H54 (cell line): Measurements from ENCODE around the gene SCLY.
"Not testable (repeated sequence)": the region's sequence is repeated elsewhere in the genome, so short reads cannot be mapped to it uniquely, and the experiment has no call there.

ENCODE experiments used
- DNase-seq: peaks from one replicate; pipeline ENCODE4 v3.0.0; 2011; ENCODE audit warnings: low spot score, mixed read lengths; ENCODE audit not compliant: insufficient read length
- FAIRE-seq: peaks from 3 replicates; lab custom pipeline; 2011; peaks lifted over from hg19 to GRCh38; lab: Jason Lieb, UNC
- POLR2A ChIP-seq: IDR thresholded peaks from 2 replicates; pipeline ENCODE4 v1.6.1; 2011; ENCODE audit warnings: low read depth, mild to moderate bottlenecking, low read length

The SCLY gene

GRCh38 chr2:238059505-238059904 is 1.3 kb upstream of the SCLY start:
- no peak for DNase-seq
- TF ChIP-seq POLR2A = no peak
- no peak for FAIRE-seq

GRCh38 chr2:238060096-238060541 is 682 bp upstream of the SCLY start:
- FAIRE-seq = no peak
- no peak for TF ChIP-seq POLR2A
- DNase-seq = no peak

- DNase-seq = peak; percentile 66
- no peak for FAIRE-seq
- no peak for TF ChIP-seq POLR2A
Measured at GRCh38 chr2:238061315-238062202, 758 bp downstream of the SCLY start.

- no peak for DNase-seq
- no peak for FAIRE-seq
- no peak for TF ChIP-seq POLR2A
Measured at GRCh38 chr2:238063414-238064189, 2.8 kb downstream of the SCLY start.

GRCh38 chr2:238064376-238064775 is 3.6 kb downstream of the SCLY start:
- TF ChIP-seq POLR2A = no peak
- DNase-seq = no peak
- no peak for FAIRE-seq

DNA sequence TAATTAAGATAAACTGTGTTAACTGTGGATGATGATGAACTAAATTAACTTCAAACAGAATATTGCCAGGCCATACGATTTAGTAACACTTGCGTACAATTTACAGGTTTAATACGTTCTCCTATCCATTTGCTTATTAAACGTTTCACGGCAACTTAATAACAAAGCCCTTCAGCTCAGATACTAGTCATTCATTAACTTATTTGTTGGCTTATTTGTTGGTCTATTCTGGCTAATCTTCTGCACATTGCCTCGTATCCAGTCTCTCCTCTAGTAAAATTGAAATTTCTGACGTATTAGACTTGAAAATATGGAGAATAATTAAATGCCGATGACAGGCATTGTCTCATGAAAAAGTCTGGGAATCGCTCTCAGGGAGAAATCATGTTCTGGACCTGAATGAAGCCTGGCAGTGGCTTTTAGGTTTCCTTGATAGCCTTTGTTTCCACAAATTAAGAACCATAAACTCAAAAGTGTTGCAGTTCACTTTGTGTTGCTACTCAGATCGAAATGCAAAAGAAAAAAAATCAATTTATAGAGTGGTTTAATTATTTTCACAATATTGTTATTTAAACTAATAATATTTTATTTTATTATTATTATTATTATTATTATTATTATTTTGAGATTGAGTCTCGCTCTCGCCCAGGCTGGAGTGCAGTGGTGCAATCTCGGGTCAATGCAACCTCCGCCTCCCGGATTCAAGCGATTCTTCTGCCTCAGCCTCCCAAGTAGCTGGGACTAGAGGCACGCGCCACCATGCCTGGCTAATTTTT is 4.5 kb downstream of the SCLY start:
- TF ChIP-seq POLR2A = no peak
- DNase-seq (no peak), FAIRE-seq (no peak)

GRCh38 chr2:238066218-238066617 is 5.4 kb downstream of the SCLY start:
- no peak for TF ChIP-seq POLR2A
- FAIRE-seq (no peak), DNase-seq (no peak)

- not testable (repeated sequence) for DNase-seq, FAIRE-seq
Measured at GRCh38 chr2:238066718-238067117, 5.9 kb downstream of the SCLY start.

DNA sequence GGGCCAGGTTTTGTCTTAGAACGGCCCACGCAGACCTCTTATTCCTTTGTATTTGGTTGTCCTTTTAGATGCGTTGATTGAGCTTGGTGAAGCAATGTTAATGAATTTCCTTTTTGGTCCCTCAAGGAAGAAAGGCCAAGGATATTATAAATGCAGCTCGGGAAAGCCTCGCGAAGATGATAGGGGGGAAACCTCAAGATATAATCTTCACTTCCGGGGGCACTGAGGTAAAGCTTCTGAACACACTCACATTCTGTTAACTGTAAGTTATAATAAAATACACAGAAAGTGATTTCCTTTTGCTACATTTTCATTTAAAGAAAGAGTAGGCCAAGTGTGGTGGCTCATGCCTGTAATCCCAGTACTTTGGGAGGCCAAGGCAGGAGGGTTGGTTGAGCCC is 7.1 kb downstream of the SCLY start:
- FAIRE-seq = no peak
- no peak for TF ChIP-seq POLR2A
- no peak for DNase-seq

GRCh38 chr2:238069021-238069709 is 8.4 kb downstream of the SCLY start:
- DNase-seq = no peak
- FAIRE-seq = no peak
- TF ChIP-seq POLR2A = no peak

DNA sequence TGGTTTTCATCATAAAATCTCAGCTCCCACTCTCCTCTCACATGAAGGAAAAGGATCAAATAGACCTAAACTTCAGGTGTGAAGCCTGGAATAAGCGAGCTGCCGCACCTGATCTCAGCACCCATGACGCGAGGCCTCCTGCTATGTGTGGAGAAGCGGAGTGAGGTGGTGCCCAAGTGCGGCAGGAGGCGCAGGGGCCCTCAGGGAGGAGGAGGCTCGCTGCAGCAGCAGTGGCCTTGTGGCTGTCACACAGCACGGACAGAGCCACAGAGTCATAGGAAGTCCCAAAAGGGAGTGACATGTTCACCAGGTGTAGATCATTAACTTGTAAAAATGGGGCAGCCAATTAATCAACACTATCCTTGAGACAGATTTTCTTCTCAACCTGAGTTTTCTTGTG is 9.1 kb downstream of the SCLY start:
- FAIRE-seq = no peak

DNA sequence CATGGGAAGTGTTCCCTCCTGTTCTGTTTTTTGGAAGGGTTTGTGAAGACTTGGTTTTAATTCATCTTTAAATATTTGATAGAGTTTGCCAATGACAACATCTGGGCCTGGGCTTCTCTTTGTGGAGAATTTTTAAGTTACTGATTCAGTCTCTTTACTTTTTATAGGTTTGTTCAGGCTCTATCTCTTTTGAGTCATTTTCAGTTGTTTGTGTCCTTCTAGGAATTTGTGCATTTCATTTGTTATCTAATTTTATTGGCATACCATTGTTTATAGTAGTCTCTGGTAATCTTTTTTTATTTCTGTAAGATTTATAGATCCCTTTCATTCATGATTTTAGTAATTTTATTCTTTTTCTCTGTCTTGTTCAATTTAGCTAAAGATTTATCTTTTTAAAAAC is 14.6 kb downstream of the SCLY start:
- DNase-seq = no peak
- TF ChIP-seq POLR2A = no peak
- no peak for FAIRE-seq

More for the DNA sequence above, 9.1 kb downstream of the SCLY start:
- no peak for TF ChIP-seq POLR2A
- DNase-seq = no peak

DNA sequence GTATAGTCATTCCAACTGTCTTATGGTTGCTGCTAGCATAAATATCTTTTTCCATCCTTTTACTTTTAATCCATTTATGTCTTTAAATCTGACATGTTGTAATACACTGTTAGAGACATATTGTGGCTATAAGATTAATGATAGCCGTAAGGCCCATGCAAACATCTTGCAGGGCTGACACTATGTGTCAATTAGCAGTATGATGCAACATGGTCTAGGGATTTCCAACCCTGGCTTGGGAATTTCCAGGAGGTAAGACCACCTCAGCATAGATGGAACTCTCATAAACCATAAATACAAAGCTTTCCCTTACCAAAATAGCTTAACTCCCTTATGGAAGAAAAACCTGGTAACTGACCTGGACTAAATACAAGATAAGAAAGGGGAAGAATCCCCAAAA is 16.5 kb downstream of the SCLY start:
- no peak for TF ChIP-seq POLR2A
- DNase-seq (no peak), FAIRE-seq (no peak)

- no peak for DNase-seq
Measured at GRCh38 chr2:238079874-238080327, 19.1 kb downstream of the SCLY start.

More at GRCh38 chr2:238079874-238080327, 19.1 kb downstream of the SCLY start:
- TF ChIP-seq POLR2A = no peak
- FAIRE-seq = no peak
